Loucy (cell line): ENCODE measurements around the gene RELT.

Source experiments
- CTCF ChIP-seq: fragments of 200-600 bp; sonication (generic); conservative IDR thresholded peaks from 2 replicates; pipeline ENCODE4 v1.5.1; 2014; ENCODE audit warnings: mild to moderate bottlenecking, antibody characterized with exemption, low read length
- EZH2phosphoT487 ChIP-seq: fragments of 200-600 bp; IDR thresholded peaks from 2 replicates; pipeline ENCODE4 v1.6.1; 2018; ENCODE audit warnings: antibody characterized with exemption, mild to moderate bottlenecking, moderate library complexity, borderline replicate concordance

- TF ChIP-seq CTCF, result no peak
- TF ChIP-seq EZH2phosphoT487, result no peak
Observed at GRCh38 chr11:73346186-73346935, 29.8 kb upstream of the RELT start.
